Measurements from ENCODE around the gene NHEJ1. TPM values are rescaled to one million over a fixed set of nuclear protein-coding genes. Genes with fewer than 3 reads are reported as not detected.
"Not testable (repeated sequence)": the region's sequence is repeated elsewhere in the genome, so short reads cannot be mapped to it uniquely, and the experiment has no call there.

NHEJ1 gene, protein sequence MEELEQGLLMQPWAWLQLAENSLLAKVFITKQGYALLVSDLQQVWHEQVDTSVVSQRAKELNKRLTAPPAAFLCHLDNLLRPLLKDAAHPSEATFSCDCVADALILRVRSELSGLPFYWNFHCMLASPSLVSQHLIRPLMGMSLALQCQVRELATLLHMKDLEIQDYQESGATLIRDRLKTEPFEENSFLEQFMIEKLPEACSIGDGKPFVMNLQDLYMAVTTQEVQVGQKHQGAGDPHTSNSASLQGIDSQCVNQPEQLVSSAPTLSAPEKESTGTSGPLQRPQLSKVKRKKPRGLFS
- 18.8 and 20.0 TPM in 2 replicates for total RNA-seq

DNA sequence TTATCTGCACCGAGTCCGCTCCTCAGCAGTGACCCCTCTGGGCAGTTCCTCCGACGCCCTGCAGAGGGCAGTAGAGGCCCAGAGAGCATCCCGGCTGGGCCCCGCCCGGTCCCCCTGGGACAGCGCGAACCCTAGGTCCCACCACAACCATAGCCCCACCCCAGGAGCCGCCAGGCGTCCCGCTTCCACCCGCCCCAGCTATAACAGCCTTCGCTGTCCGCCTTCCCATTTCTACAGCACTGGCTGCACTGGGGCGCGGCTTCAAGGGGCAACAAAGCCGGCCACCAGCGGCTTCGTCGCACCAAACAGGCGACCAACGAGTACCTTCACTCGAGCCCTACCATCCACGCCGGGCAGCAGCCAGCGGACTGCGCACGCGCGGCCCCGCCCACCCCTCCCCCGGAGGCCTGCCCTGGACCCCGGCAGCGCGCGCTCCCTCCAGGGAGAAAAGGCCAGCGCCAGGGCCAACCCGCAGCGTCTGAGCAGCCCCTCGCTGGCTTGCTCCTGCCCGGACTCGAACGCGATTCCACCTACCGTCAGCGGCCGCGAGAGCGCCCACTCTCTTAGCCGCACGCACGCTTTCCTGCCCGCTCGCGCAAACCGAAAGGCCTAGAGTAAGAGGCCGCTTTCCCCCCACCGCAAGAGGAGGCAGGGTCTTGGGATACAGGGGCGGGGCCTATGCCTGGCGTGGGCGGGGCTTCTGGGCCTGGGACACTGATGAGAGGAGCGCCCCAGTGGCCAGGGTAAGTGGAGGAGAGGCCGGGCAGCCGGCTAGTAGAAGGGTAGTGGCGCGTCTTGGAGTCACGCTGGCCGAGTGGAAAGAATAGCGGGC is at the start of gene NHEJ1:
Gene NHEJ1 (minus strand): TSS at position 630 of the 832 bp plus-strand sequence. CDS start 2,453 bp downstream, outside the sequence.
- intact Hi-C loops (cut with micrococcal nuclease): loop anchor here (1.0 to 2.0 kb wide), 12 partner anchors 11 to 382 kb away; partner anchors contain the start of genes ABCB6, ANKZF1, ATG9A and CHPF

GRCh38 chr2:219209236-219210195 is 48.9 kb upstream of the NHEJ1 start:
- intact Hi-C loops (cut with micrococcal nuclease): loop anchor here (5.0 kb wide), 2 partner anchors 152 to 537 kb away; partner anchors contain the start of genes RNF25 and STK36

DNA sequence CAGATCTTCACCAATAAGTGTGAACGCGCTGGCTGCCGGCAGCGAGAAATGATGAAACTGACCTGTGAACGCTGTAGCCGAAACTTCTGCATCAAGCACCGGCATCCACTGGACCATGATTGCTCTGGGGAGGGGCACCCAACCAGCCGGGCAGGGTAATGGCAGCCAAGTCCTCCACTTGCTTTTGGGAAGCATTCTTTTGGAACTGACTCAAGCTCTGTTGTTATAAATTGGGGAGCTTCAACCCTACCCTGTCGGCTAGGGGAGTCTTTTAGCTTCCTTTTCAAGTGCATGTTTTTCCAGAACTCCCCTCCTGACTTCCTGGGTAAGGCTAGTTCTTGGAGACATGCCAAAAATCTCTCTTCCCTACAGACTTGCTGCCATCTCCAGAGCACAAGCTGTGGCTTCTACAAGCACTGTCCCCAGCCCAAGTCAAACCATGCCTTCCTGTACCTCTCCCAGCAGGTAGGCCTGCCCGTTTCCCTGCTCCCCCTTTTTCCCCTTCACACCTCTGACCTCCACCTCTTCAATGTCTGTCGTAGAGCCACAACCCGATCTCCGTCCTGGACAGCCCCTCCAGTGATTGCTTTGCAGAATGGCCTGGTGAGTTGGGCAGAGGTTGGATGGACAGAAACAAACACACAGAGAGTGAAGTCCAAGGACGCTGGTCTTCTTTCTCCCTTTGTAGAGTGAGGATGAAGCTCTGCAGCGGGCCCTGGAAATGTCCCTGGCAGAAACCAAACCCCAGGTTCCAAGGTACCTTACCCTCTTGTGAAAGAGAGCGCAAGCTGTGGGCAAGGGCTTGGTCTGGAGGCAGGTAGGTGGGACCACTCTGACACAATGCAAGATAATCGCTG is 47.5 kb upstream of the NHEJ1 start:
- intact Hi-C loops (cut with micrococcal nuclease): loop anchor here (5.0 kb wide), 2 partner anchors 151 to 536 kb away; partner anchors contain the start of genes RNF25 and STK36

GRCh38 chr2:219207134-219207883 is 46.7 kb upstream of the NHEJ1 start:
- intact Hi-C loops (cut with micrococcal nuclease): loop anchor here (5.0 kb wide), 2 partner anchors 150 to 535 kb away; partner anchors contain the start of genes RNF25 and STK36

GRCh38 chr2:219206328-219207133 is 45.9 kb upstream of the NHEJ1 start, which contains the start of gene ZFAND2B:
ZFAND2B (plus strand) TSS chr2:219206782; CDS start chr2:219206988, 206 bp downstream.
- intact Hi-C loops (cut with micrococcal nuclease): loop anchor here (1.0 to 5.0 kb wide), 12 partner anchors 13 to 534 kb away; partner anchors contain the start of genes ANKZF1, ATG9A, CHPF and DNAJB2

GRCh38 chr2:219205981-219206327 is 45.3 kb upstream of the NHEJ1 start:
- intact Hi-C loops (cut with micrococcal nuclease): loop anchor here (1.0 to 5.0 kb wide), 12 partner anchors 13 to 534 kb away; partner anchors contain the start of genes ANKZF1, ATG9A, CHPF and DNAJB2

GRCh38 chr2:219205165-219205538 is 44.5 kb upstream of the NHEJ1 start:
- intact Hi-C loops (cut with micrococcal nuclease): loop anchor here (5.0 kb wide), 2 partner anchors 148 to 533 kb away; partner anchors contain the start of genes RNF25 and STK36

DNA sequence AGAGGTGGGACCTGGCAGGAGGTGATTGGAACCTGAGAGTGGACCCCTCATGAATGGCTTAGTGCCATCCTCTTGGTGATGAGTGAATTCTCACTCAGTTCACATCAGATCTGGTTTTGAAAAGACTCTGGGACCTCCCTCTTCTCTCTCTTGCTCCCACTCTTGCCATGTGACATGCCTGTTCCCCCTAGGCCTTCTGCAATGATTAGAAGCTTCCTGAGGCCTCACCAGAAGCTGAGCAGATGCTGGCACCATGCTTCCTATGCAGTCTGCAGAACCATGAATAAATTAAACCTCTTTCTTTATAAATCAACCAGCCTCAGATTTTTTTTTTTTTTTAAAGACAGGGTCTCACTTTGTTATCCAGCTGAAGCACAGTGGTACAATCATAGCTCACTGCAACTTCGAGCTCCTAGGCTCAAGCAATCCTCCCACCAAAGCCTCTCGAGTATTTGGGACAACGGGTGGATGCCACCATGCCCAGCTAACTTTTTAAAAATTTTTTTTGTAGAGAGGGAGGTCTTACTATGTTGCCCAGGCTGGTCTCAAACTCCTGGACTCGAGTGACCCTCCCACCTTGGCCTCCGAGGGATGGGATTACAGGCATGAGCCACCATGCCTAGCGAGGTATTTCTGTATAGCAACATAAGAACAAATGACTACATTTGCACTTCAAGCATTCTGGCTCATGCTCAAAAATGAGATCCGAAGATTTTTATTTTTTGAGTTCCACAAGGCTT is 44.0 kb upstream of the NHEJ1 start:
- intact Hi-C loops (cut with micrococcal nuclease): loop anchor here (5.0 kb wide), 2 partner anchors 147 to 532 kb away; partner anchors contain the start of genes RNF25 and STK36

DNA sequence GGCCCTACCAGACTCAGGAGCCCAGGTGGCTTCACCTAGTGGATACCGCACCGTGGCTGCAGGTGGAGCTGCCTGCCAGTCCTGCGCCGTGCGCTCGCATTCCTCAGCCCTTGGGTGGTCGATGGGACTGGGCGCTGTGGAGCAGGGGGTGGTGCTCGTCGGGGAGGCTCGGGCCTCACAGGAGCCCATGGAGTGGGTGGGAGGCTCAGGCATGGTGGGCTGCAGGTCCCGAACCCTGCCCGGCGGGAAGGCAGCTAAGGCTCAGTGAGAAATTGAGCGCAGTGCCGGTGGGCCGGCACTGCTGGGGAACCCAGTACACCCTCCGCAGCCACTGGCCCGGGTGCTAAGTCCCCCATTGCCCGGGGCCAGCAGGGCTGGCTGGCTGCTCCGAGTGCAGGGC is 40.7 kb upstream of the NHEJ1 start:
- intact Hi-C loops (cut with micrococcal nuclease): not testable (repeated sequence)

- intact Hi-C loops (cut with micrococcal nuclease): not testable (repeated sequence)
Observed at GRCh38 chr2:219200502-219201326, 40.1 kb upstream of the NHEJ1 start.

GRCh38 chr2:219199470-219200211 is 39.0 kb upstream of the NHEJ1 start:
- intact Hi-C loops (cut with micrococcal nuclease): no loop called here

DNA sequence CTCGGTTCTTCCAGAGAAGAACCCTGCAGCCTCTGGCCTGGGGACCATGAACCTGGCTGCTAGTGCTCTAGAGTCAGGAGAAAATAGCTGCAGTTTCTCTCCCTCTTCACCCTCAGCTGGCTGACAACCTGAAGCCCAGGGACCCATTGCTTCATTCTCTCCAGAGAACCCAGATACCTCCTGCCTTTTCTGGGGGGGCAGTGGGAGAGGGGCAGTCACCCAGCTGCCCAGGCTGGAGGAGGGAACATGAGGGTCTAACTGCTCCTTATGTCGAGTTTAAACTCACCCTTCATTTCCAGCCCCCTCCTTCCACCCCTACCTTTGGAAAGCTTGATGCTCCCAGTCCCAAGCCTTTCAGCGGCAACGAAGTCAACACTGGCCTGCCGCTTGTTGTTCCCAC is 38.4 kb upstream of the NHEJ1 start:
- intact Hi-C loops (cut with micrococcal nuclease): no loop called here

DNA sequence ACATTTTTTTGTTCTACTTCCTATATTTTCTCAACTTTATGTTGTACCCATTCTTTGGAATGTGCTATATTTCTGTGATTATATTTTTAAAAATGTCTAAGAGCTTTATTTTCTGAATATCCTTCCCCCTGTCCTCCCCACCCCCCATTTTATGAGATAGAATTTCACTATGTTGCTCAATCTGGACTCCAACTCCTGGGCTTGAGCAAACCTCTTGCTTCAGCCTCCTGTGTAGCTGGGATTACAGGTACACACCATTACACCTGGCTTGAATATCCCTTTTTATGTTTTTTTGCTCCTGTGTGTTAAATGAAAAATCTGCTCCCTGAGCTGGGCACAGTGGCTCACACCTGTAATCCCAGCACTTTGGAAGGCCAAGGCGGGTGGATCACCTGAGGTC is 36.8 kb upstream of the NHEJ1 start:
- intact Hi-C loops (cut with micrococcal nuclease): no loop called here

- intact Hi-C loops (cut with micrococcal nuclease): no loop called here
Observed at GRCh38 chr2:219186754-219187456, 26.3 kb upstream of the NHEJ1 start.

DNA sequence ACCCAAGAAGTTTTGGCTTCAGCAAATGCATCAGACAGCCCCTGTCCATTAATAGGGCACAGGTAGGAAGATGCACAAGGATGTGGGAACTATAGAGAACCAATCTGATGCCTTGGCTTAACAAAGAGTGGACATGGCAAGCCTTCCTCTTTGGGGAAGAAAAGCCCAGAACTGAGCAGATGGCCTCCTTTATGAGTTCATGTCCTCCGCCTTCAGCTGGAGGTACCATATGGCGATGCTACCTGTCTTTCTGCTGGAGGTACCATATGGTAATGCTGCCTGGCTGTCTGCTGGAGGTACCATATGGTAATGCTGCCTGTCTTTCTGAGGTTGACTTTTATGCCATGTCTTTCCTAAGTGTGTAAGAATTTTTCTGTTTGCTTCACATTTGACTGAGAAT is 23.5 kb upstream of the NHEJ1 start:
- intact Hi-C loops (cut with micrococcal nuclease): no loop called here

Measured in T-helper 2 cell treated with Interferon-gamma antibody and Interleukin-4, amounts not matched to agents 100 ng/mL and 5 ng/mL, for 36 hours (primary cell).